Measurements from ENCODE around the gene UGT2B15. TPM values are rescaled to one million over a fixed set of nuclear protein-coding genes. Genes with fewer than 3 reads are reported as not detected.
"Not testable (repeated sequence)": the region's sequence is repeated elsewhere in the genome, so short reads cannot be mapped to it uniquely, and the experiment has no call there.

UGT2B15 gene
- total and polyA plus RNA-seq, 11 donors: not detected

DNA sequence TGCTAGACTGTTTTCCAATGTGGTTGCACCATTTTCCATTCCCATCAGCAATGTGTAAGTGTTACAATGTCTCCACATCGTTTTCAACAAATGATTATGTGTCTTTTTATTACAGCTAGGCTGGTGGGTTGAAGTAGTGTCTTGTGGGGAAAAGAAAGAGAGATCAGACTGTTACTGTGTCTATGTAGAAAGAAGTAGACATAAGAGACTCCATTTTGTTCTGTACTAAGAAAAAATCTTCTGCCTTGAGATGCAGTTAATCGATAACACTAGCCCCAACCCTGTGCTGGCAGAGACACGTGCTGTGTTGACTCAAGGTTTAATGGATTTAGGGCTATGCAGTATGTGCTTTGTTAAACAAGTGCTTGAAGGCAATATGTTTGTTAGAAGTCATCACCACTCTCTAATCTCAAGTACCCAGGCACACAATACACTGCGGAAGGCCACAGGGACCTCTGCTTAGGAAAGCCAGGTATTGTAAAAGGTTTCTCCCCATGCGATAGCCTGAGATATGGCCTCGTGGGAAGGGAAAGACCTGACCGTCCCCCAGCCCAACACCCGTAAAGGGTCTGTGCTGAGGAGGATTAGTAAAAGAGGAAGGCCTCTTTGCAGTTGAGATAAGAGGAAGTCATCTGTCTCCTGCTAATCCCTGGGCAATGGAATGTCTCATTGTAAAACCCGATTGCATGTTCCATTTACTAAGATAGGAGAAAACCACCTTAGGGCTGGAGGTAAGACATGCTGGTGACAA is 23.0 kb upstream of the UGT2B15 start:
- WGBS, 4 donors: 67 to 72% (median 70%) methylated on average over 9 of the region's 9 CpGs
- Histone ChIP-seq H3K36me3 (no peaks in the 10 kb centered on the region), H3K4me1 (no peaks in the 10 kb centered on the region), H3K4me3 (no peak overlapping the region), H3K27ac (no peak overlapping the region), H3K27me3 (no peaks in the 10 kb centered on the region), H3K9me3 (peaks cover 0 to 15% (median 0%) of the 10 kb centered on the region in 12 donors)
- ATAC-seq: no peak
- TF ChIP-seq CTCF (IDR thresholded peaks at IDR 0.05): no peak
- no peak for TF ChIP-seq POLR2A (IDR thresholded peaks at IDR 0.05)
- no peak for DNase-seq
- intact Hi-C loops (cut with DNase I): no loop called here

DNA sequence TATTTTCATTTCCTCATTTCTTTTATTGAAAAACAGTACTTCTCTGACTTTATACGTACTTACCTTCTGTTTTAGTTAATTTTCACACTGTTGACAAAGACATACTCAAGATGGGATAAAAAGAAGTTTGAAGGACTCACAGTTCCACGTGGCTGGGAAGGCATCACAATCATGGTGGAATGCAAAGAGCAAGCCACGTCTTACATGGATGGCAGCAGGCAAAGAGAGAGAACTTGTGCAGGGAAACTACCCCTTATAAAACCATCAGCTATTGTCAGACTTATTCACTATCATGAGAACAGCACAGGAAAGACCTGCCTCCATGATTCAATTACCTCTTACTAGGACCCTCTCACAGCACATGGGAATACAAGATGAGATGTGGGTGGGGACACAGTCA is 20.7 kb upstream of the UGT2B15 start:
- ATAC-seq (no peak), DNase-seq (no peak)
- peaks cover 0 to 15% (median 0%) of the 10 kb centered on the region in 12 donors for H3K9me3 ChIP-seq
- no peaks in the 10 kb centered on the region for H3K4me1 ChIP-seq
- no peak overlapping the region for H3K27ac ChIP-seq
- WGBS, 4 donors: 57 to 69% (median 61%) methylated on average over 3 of the region's 3 CpGs
- TF ChIP-seq CTCF (IDR thresholded peaks at IDR 0.05): no peak
- no peak for TF ChIP-seq POLR2A (IDR thresholded peaks at IDR 0.05)
- intact Hi-C loops (cut with DNase I): no loop called here
- no peak overlapping the region for H3K4me3 ChIP-seq
- no peaks in the 10 kb centered on the region for H3K27me3 ChIP-seq
- no peaks in the 10 kb centered on the region for H3K36me3 ChIP-seq

DNA sequence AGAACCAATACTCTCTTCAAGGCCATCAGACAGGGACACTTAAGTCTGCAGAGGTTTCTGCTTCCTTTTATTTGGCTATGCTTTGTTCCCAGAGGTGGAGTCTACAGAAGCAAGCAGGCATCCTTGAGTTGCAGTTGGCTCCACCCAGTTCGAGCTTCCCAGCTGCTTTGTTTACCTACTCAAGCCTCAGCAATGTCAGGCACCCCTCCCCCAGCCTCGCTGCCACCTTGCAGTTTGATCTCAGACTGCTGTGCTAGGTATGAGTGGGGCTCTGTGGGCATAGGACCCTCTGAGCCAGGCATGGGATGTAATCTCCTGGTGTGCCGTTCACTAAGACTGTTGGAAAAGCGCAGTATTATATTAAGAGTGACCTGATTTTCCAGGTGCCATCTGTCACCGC is 12.6 kb upstream of the UGT2B15 start:
- WGBS, 4 donors: 73 to 87% (median 77%) methylated on average over 5 of the region's 5 CpGs
- H3K27ac ChIP-seq: no peak overlapping the region
- H3K4me1 ChIP-seq: no peaks in the 10 kb centered on the region
- intact Hi-C loops (cut with DNase I): no loop called here
- no peak for DNase-seq
- peaks cover 0 to 5% (median 0%) of the 10 kb centered on the region in 12 donors for H3K9me3 ChIP-seq
- no peak for ATAC-seq
- H3K27me3 ChIP-seq: no peaks in the 10 kb centered on the region
- no peak for TF ChIP-seq POLR2A (IDR thresholded peaks at IDR 0.05)
- no peak overlapping the region for H3K4me3 ChIP-seq
- H3K36me3 ChIP-seq: no peaks in the 10 kb centered on the region

- H3K27ac ChIP-seq; DNase-seq; H3K4me1 ChIP-seq; H3K4me3 ChIP-seq; ATAC-seq; H3K27me3 ChIP-seq; intact Hi-C loops (cut with DNase I); H3K9me3 ChIP-seq; H3K36me3 ChIP-seq: not testable (repeated sequence)
- 75 to 81% (median 77%) methylated on average over 3 of the region's 3 CpGs for WGBS, 4 donors
Observed at GRCh38 chr4:68681298-68681697, 10.8 kb upstream of the UGT2B15 start.

- Histone ChIP-seq H3K4me3 (no peak overlapping the region), H3K4me1 (no peaks in the 10 kb centered on the region), H3K27me3 (no peaks in the 10 kb centered on the region), H3K27ac (no peak overlapping the region), H3K9me3 (peaks cover 0 to 2% (median 0%) of the 10 kb centered on the region in 12 donors), H3K36me3 (no peaks in the 10 kb centered on the region)
- ATAC-seq: no peak
- TF ChIP-seq POLR2A (IDR thresholded peaks at IDR 0.05) (no peak), CTCF (IDR thresholded peaks at IDR 0.05) (no peak)
- 89 to 94% (median 91%) methylated on average over 7 of the region's 7 CpGs for WGBS, 4 donors
- DNase-seq: no peak
- intact Hi-C loops (cut with DNase I): no loop called here
Observed at GRCh38 chr4:68673143-68673542, 2.7 kb upstream of the UGT2B15 start.

GRCh38 chr4:68671217-68671616 is 765 bp upstream of the UGT2B15 start:
- H3K27me3 ChIP-seq; H3K4me3 ChIP-seq; H3K4me1 ChIP-seq; ATAC-seq; H3K27ac ChIP-seq; H3K9me3 ChIP-seq; H3K36me3 ChIP-seq; DNase-seq; intact Hi-C loops (cut with DNase I): not testable (repeated sequence)

DNA sequence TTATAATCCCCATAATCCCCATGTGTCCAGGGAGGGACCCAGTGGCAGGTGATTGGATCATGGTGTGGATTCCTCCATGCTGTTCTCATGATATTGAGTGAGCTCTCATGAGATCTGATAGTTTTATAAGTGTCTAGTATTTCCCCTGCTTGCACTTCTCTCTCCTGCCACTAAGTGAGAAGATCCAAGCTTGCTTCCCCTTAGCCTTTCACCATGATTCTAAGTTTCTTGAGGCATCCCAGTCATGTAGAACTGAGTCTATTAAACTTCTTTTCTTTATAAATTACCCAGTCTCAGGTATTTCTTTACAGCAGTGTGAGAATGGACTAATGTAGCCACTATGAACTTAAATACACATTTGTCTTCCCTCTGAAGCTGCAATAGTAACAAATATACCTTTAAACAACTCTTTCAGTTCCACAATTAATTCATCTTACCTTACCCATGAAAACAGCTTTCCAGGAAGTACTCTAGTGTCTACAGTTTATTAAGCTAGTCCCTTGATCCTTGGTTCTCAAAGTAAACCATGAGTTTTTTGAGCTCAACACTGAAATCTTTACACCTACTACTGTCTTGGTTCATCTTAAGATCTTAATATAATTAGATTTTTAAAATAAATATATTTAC is 1.8 kb downstream of the UGT2B15 start:
- H3K4me3 ChIP-seq; H3K27ac ChIP-seq; DNase-seq; intact Hi-C loops (cut with DNase I); H3K36me3 ChIP-seq; H3K27me3 ChIP-seq; ATAC-seq; H3K9me3 ChIP-seq; H3K4me1 ChIP-seq: not testable (repeated sequence)

DNA sequence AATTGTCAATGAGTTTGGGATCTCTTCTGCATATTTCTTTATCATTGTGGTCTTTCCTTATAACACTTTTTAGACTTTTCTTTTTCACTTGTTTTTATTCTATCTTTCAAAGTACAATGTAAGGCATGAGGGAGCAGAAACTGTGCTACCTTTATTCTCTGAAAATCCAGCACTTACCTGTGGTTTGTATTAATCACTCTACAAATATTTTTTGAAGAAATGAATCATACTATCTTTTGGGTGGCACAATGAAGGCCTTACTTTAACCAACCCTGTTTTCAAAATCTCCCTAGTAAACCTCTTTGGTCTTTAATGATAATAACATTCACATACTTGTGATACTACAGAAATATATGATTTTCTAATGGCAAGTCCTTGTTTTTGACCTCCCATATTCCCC is 2.9 kb downstream of the UGT2B15 start:
- ATAC-seq; DNase-seq; H3K36me3 ChIP-seq; H3K27ac ChIP-seq; intact Hi-C loops (cut with DNase I); H3K27me3 ChIP-seq; H3K9me3 ChIP-seq; H3K4me3 ChIP-seq; H3K4me1 ChIP-seq: not testable (repeated sequence)

Data from heart left ventricle (tissue), 16 donors.